Ovary (tissue), 9 donors: Measurements from ENCODE around the gene DGKD. TPM values are rescaled to one million over a fixed set of nuclear protein-coding genes. Genes with fewer than 3 reads are reported as not detected.

ENCODE experiments used
- DNase-seq, 5 donors: peaks; one replicate each; pipeline ENCODE4 v3.0.0-alpha.2; 2019 to 2020
- H3K27ac ChIP-seq, 2 donors: fragments of 200-600 bp; one replicate each; pipeline versions ENCODE4 v1.5.1 to v1.8.0; 2019 to 2022
- H3K27me3 ChIP-seq: fragments of 200-600 bp; one replicate; pipeline ENCODE4 v1.8.0; 2022
- H3K36me3 ChIP-seq: fragments of 200-600 bp; sonication (generic); one replicate; pipeline ENCODE4 v1.5.1; 2019
- H3K4me1 ChIP-seq: one replicate; pipeline ENCODE4 v1.8.1; 2013; ENCODE audit warnings: mild to moderate bottlenecking, moderate library complexity; ENCODE audit not compliant: insufficient read depth
- H3K4me3 ChIP-seq: fragments of 200-600 bp; sonication (generic); one replicate; pipeline ENCODE4 v1.5.1; 2017
- H3K9me3 ChIP-seq, 2 donors: fragments of 200-600 bp in 1 of 2; sonication (generic) in 1 of 2; one replicate each; pipeline versions ENCODE4 v1.5.1 to v1.8.1; 2013 to 2019; ENCODE audit warnings: mild to moderate bottlenecking in 1 of 2, moderate library complexity in 1 of 2
- EP300 ChIP-seq: sonication (generic); formaldehyde crosslinking; IDR thresholded peaks from one replicate; pipeline ENCODE4 v1.6.1; 2017; ENCODE audit warnings: antibody characterized with exemption
- POLR2A ChIP-seq: fragments of 450-650 bp; IDR thresholded peaks from one replicate; pipeline ENCODE4 v1.6.1; 2017; ENCODE audit warnings: antibody characterized with exemption, mild to moderate bottlenecking, moderate library complexity
- WGBS, 3 donors: extraction: QIAGEN DNeasy Blood & Tissue Kit in 1 of 3; methylation state at CpG; one replicate each; pipeline versions ENCODE4 v1.1.5 to v1.1.7; 2013 to 2017; 5-methylcytosine and 5-hydroxymethylcytosine counted together
- intact Hi-C, 4 donors: fragments of 100-400 bp; cut with DNase I; formaldehyde crosslinking; loops; one replicate each; pipeline versions ENCODE4 v1.11.0 to v1.15.1; 2022 to 2023
- polyA plus RNA-seq, 2 donors: library from polyadenylated mRNA; stranded (reverse); fragments of 200-250 nt in 1 of 2; fragments of 350-450 nt in 1 of 2; fragmentation: Illumina TruSeq in 1 of 2; extraction: RNeasy Lipid Tissue Mini Kit (QIAGEN cat#74804) in 1 of 2; gene quantifications; one replicate each; pipeline ENCODE4 v1.2.3, GENCODE V29; 2013 to 2014
- total RNA-seq, 7 donors: library from RNA; depleted of rRNA in 2 of 7; stranded (reverse); fragments of >200 nt in 2 of 7; fragmentation: NEBNext Ultra II Directional in 3 of 7; extraction: Animal tissue kit (Norgen Biotek cat#: 25700) in 3 of 7; gene quantifications; one replicate each; pipeline versions ENCODE4 v1.1.0 to v1.2.4, GENCODE V29; 2016 to 2023
- TF ChIP-seq, protein P1 (sequence below), 3 donors: fragments of 450-650 bp in 2 of 3; fragments of 200-600 bp in 1 of 3; IDR thresholded peaks; one replicate each; pipeline versions ENCODE4 v1.5.1 to v1.8.0; 2016 to 2022; ENCODE audit warnings: antibody characterized with exemption in 3 of 3, mild to moderate bottlenecking in 1 of 3
- donor health status: DM: no; HTN: no; CAD: no; lungs with moderate emphysema.
- donor health status: DM: no; HTN: no; CAD: no.
- donor health status: Bipolar disorder and iron deficiency.
- donor health status: DM: yes; HTN: yes; CAD: no.
- donor health status: DM: no; HTN: no; CAD: no.
- donor health status: DM: yes; HTN: yes; CAD: no.

Gene DGKD
- total and polyA plus RNA-seq, 9 donors, result 9.4 to 81.8 (median 36.3) TPM

- 90 to 93% (median 91%) methylated on average over 19 of the region's 19 CpGs for WGBS, 3 donors
- DNase-seq, result peak in 2 of 5 donors; percentile 11 to 26
- H3K4me1 ChIP-seq, result peaks cover under 1% of the 10 kb centered on the region
- no peak for TF ChIP-seq EP300
- TF ChIP-seq POLR2A, result no peak
- TF ChIP-seq, protein P1, sequence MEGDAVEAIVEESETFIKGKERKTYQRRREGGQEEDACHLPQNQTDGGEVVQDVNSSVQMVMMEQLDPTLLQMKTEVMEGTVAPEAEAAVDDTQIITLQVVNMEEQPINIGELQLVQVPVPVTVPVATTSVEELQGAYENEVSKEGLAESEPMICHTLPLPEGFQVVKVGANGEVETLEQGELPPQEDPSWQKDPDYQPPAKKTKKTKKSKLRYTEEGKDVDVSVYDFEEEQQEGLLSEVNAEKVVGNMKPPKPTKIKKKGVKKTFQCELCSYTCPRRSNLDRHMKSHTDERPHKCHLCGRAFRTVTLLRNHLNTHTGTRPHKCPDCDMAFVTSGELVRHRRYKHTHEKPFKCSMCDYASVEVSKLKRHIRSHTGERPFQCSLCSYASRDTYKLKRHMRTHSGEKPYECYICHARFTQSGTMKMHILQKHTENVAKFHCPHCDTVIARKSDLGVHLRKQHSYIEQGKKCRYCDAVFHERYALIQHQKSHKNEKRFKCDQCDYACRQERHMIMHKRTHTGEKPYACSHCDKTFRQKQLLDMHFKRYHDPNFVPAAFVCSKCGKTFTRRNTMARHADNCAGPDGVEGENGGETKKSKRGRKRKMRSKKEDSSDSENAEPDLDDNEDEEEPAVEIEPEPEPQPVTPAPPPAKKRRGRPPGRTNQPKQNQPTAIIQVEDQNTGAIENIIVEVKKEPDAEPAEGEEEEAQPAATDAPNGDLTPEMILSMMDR (IDR thresholded peaks at IDR 0.05), result no peak
- H3K9me3 ChIP-seq, result no peaks in the 10 kb centered on the region
- no peaks in the 10 kb centered on the region for H3K36me3 ChIP-seq
- H3K27ac ChIP-seq, result no peak overlapping the region
- H3K27me3 ChIP-seq, result no peaks in the 10 kb centered on the region
- intact Hi-C loops, result no loop called here
- H3K4me3 ChIP-seq, result no peak overlapping the region
These were observed 109.8 kb downstream of the DGKD start for GRCh38 chr2:233464056-233464455.

GRCh38 chr2:233464531-233465240, 110.4 kb downstream of the DGKD start:
- H3K27ac ChIP-seq, result no peak overlapping the region
- WGBS, 3 donors, result 71 to 86% (median 85%) methylated on average over 16 of the region's 16 CpGs

DNA sequence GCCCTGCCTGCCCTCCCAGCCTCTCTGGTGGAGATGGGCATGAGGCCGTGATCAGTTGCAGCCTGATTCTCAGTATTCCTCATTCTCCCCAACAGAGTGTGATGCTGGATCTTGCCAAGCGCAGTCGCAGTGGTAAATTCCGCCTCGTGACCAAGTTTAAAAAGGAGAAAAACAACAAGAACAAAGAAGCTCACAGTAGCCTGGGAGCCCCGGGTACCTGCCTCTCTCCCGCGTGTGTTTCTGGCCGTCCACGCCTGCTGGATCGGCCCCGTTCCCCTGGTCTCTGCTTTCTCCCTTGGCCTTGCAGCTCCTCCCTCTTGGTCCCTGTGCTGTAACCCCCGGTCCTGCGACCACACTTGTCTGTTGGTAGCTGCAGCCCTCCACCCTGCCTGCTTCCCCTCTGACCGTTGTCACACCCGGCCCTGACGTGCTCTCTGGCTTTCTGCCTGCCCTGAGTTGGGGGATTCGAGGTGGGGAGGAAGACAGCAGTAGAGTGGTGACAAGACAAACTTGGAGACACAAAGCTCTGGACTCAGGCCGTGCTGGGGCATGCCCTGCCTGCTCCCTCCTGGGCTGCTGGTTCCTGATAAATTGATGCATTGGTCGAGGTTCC, 112.8 kb downstream of the DGKD start:
- no peak overlapping the region for H3K27ac ChIP-seq
- H3K4me1 ChIP-seq, result peaks cover 11% of the 10 kb centered on the region
- intact Hi-C loops, result no loop called here
- no peaks in the 10 kb centered on the region for H3K9me3 ChIP-seq
- no peaks in the 10 kb centered on the region for H3K27me3 ChIP-seq
- H3K4me3 ChIP-seq, result no peak overlapping the region
- TF ChIP-seq EP300 (no peak), POLR2A (no peak)
- TF ChIP-seq, protein P1 (IDR thresholded peaks at IDR 0.05), result no peak
- peak in 3 of 5 donors; percentile 19 to 29 (median 27) for DNase-seq
- H3K36me3 ChIP-seq, result no peaks in the 10 kb centered on the region
- 88 to 92% (median 89%) methylated on average over 20 of the region's 20 CpGs for WGBS, 3 donors

More at GRCh38 chr2:233464531-233465240, 110.4 kb downstream of the DGKD start:
- H3K36me3 ChIP-seq, result no peaks in the 10 kb centered on the region
- TF ChIP-seq POLR2A (no peak), EP300 (no peak)
- TF ChIP-seq, protein P1 (IDR thresholded peaks at IDR 0.05), result no peak
- DNase-seq, result peak in 2 of 5 donors; percentile 17 to 25
- H3K9me3 ChIP-seq, result no peaks in the 10 kb centered on the region
- intact Hi-C loops, result no loop called here
- H3K4me1 ChIP-seq, result peaks cover 5% of the 10 kb centered on the region
- no peaks in the 10 kb centered on the region for H3K27me3 ChIP-seq
- no peak overlapping the region for H3K4me3 ChIP-seq

DNA sequence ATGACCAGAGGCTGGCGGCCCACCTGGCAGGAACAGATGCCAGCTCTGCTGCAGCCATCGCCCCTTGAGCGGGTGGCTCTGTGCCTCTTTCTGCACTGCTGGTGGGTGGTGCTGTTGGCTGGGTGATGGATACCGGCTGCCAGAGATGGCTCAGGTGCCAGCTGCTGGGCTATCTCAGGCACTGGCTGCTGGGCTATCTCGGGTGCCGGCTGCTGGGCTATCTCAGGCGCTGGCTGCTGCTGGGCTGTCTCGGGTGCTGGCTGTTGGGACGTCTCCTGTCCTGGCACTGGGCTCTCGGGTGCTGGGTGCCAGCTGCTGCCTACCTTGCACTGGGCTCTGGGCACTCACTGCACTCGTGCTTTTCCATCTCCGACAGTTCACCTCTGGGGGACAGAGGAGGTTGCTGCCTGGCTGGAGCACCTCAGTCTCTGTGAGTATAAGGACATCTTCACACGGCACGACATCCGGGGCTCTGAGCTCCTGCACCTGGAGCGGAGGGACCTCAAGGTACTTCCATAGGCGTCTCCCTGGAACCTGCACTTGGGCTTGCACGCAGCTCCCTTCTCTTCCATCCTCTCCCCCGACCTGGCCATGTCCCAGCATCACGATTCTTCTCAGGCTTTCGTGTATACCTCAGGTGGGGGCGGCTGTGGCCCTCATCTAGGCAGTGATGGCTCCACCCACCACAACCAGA, 113.9 kb downstream of the DGKD start:
- H3K4me1 ChIP-seq, result peaks cover 11% of the 10 kb centered on the region
- no peaks in the 10 kb centered on the region for H3K9me3 ChIP-seq
- H3K27me3 ChIP-seq, result no peaks in the 10 kb centered on the region
- WGBS, 3 donors, result 90 to 92% (median 90%) methylated on average over 22 of the region's 22 CpGs
- H3K4me3 ChIP-seq, result no peak overlapping the region
- intact Hi-C loops, result no loop called here
- TF ChIP-seq POLR2A (no peak), EP300 (no peak)
- TF ChIP-seq, protein P1 (IDR thresholded peaks at IDR 0.05), result no peak
- DNase-seq, result peak in 2 of 5 donors; percentile 32 to 37
- H3K27ac ChIP-seq, result no peak overlapping the region
- H3K36me3 ChIP-seq, result no peaks in the 10 kb centered on the region
